Retinal pigment epithelial cell (primary cell): ENCODE data around the gene NPHP4.

ENCODE experiments used
- DNase-seq: peaks from one replicate; pipeline ENCODE4 v3.0.0-alpha.2; 2010; ENCODE audit warnings: low read depth
- H3K4me3 ChIP-seq: 2 replicates; pipeline ENCODE4 v1.5.1; 2011; ENCODE audit warnings: mild to moderate bottlenecking, low read length, control low read depth, moderate library complexity
- CTCF ChIP-seq: conservative IDR thresholded peaks from 2 replicates; pipeline ENCODE4 v1.5.1; 2011; ENCODE audit warnings: low read depth, low read length, control low read depth, inconsistent platforms

Gene NPHP4

DNA sequence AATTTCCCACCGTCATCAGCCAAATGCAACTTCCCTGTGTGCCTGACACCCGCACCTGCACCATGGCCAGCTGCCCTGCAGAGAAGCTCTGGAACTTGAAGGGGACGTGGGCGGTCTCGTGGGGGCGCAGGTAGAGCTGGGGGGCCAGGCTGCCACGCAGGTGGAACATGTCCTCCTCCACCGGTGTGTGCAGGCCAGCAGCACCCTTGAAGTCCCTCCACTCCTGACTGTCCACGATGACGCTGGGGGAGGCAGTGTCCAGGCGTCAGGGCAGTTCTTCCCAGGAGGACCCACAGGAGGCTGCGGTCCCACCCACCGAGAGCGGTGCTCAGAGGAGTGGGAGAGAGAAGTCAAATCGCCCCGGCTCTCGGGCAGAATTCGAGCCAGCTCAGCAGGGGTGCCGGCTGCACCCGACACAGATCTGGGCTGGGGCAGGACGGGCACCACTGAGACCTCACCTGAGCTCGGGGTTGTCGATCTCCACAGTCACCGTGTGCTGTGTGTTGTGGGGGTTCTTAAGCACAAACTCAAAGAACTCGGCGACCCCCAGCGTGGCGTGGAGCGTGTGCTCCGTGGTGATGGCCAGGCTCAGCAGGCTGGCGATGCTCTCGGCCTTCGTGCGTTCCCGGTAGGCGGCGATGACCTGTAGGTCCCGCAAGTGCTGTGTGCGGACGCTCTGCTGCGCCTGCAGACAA lies 117.7 kb downstream of the NPHP4 start:
- no peak for DNase-seq
- no peak overlapping the region for H3K4me3 ChIP-seq
- no peak for TF ChIP-seq CTCF

- H3K4me3 ChIP-seq = no peak overlapping the region
- DNase-seq = no peak
- TF ChIP-seq CTCF = no peak
Measured at GRCh38 chr1:5873556-5873955, 118.7 kb downstream of the NPHP4 start.

DNA sequence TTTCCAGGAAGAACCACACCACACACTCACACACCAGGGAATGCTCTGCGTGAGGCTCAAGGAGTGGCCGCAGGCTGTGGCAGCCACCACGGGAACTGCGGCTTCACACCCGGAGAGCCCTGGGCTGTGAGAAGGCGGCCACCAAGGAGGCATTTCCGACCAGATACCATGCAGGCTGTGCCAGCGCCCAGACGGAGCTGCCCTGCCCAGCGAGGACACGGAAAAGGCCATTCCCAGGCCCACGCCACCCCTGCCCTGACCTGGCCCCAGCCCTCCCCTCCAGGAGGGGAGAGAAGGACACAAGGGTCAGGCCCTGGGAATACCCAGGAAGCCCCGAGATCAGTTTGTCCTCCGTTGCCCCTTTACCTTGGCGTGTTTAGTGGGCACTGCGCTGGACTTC lies 119.3 kb downstream of the NPHP4 start:
- H3K4me3 ChIP-seq = no peak overlapping the region
- no peak for TF ChIP-seq CTCF
- no peak for DNase-seq

DNA sequence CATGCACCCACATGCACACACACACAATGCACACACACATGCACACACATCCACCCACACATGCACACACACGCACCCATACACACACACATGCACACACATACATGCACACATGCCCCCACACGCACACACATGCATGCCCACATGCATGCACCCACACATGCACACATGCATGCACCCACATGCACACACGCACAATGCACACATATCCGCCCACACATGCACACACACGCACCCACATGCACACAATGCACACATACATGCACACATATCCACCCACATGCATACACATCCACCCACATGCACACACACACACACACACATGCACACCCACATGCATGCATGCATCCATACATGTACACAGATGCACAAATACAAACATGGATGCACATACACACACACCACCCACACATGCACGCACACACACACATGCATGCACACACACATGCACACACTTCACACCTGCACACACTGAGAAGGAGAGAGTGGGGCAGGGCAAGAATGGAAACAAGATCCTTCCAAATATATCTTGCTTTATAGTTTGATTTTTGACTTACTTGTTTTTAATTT lies 123.2 kb downstream of the NPHP4 start:
- TF ChIP-seq CTCF = no peak
- no peak overlapping the region for H3K4me3 ChIP-seq
- DNase-seq = no peak

DNA sequence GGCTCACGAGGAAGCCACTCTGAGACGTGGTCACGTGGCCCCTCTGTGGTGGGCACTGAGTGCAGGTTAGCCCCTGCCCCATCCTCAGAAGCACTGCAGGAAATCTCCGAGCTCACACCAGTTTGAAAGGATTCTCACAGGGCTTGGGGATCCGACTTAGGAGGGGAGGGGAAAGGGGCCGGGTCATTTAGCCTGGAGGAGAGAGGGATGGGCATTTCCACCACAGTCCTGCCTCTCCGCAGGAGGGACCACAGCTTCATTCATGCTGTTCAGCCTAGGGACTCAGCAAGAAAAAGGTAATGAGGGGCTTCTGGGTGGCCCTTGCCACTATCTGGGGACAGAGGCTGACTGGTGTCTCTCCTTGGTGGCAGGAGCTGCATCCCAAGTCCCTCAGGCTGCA lies 126.5 kb downstream of the NPHP4 start:
- no peak overlapping the region for H3K4me3 ChIP-seq
- DNase-seq = no peak
- no peak for TF ChIP-seq CTCF

DNA sequence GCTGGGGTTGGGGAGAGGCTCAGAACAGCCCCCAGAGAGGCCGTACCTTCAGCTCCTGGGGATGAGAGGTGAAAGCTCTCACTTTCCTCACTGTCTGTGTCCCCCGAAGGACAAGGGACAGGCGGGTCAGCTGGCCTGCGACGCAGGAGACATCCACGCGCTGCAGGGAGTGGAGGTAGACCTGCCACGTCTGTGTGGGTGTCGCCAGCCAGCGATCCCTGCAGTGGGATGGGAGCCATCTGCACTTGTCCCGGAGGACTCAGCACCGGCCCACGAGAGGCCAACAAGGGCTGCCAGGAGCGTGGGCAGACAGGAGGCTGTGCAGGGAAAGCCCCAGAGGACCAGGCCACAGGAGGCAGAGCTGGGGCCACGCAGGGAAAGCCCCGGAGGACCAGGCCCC lies 127.2 kb downstream of the NPHP4 start:
- TF ChIP-seq CTCF = no peak
- no peak for DNase-seq
- H3K4me3 ChIP-seq = no peak overlapping the region

- H3K4me3 ChIP-seq = no peak overlapping the region
- no peak for TF ChIP-seq CTCF
- no peak for DNase-seq
Measured at GRCh38 chr1:5864256-5864655, 128.0 kb downstream of the NPHP4 start.
